Thyroid gland (tissue), 4 donors: ENCODE results near the gene MEGF6. TPM values are rescaled to one million over a fixed set of nuclear protein-coding genes. Genes with fewer than 3 reads are reported as not detected.

ENCODE experiments used
- DNase-seq, 2 donors: peaks; one replicate each; pipeline ENCODE4 v3.0.0-alpha.2; 2019
- H3K27ac ChIP-seq, 3 donors: fragments of 200-600 bp; sonication (generic); 1 replicate in 2 of 3; 2 replicates in 1 of 3; pipeline ENCODE4 v1.5.1; 2016 to 2019; ENCODE audit warnings: mild to moderate bottlenecking in 1 of 3, moderate library complexity in 1 of 3
- H3K27me3 ChIP-seq: fragments of 200-600 bp; sonication (generic); one replicate; pipeline ENCODE4 v1.5.1; 2019
- H3K36me3 ChIP-seq, 2 donors: fragments of 200-600 bp; sonication (generic); one replicate each; pipeline ENCODE4 v1.5.1; 2016 to 2019
- H3K4me1 ChIP-seq, 2 donors: fragments of 200-600 bp; sonication (generic); one replicate each; pipeline ENCODE4 v1.5.1; 2017 to 2019
- H3K4me3 ChIP-seq, 3 donors: fragments of 200-600 bp; sonication (generic); replicated peaks in 1 of 3; 1 replicate in 2 of 3; 2 replicates in 1 of 3; pipeline ENCODE4 v1.5.1; 2016; ENCODE audit warnings: mild to moderate bottlenecking in 1 of 3
- H3K9me3 ChIP-seq: fragments of 200-600 bp; sonication (generic); one replicate; pipeline ENCODE4 v1.5.1; 2017
- POLR2A ChIP-seq, 2 donors: fragments of 450-650 bp; IDR thresholded peaks; one replicate each; pipeline ENCODE4 v1.6.1; 2017; ENCODE audit warnings: antibody characterized with exemption in 2 of 2, mild to moderate bottlenecking in 2 of 2, moderate library complexity in 1 of 2
- WGBS, 2 donors: methylation state at CpG; one replicate each; pipeline ENCODE4 v1.1.5; 2017; 5-methylcytosine and 5-hydroxymethylcytosine counted together
- intact Hi-C: fragments of 100-400 bp; cut with DNase I; formaldehyde crosslinking; loops from one replicate; pipeline ENCODE4 v1.15.1; 2023
- total RNA-seq, 4 donors: library from RNA; depleted of rRNA; stranded (reverse); fragments of >200 nt; gene quantifications; one replicate each; pipeline ENCODE4 v1.2.3, GENCODE V29; 2016
- TF ChIP-seq, protein P1 (sequence below), 6 experiments: fragments of 200-600 bp in 3 of 6; fragments of 450-650 bp in 3 of 6; sonication (generic) in 3 of 6; IDR thresholded peaks; one replicate each; pipeline ENCODE4 v1.5.1; 2016 to 2019; ENCODE audit warnings: antibody characterized with exemption in 6 of 6, mild to moderate bottlenecking in 2 of 6, inconsistent platforms in 1 of 6, moderate library complexity in 1 of 6

The MEGF6 gene
- total RNA-seq, 4 donors from 2014 or later = 9.4 to 25.8 (median 21.8) TPM

DNA sequence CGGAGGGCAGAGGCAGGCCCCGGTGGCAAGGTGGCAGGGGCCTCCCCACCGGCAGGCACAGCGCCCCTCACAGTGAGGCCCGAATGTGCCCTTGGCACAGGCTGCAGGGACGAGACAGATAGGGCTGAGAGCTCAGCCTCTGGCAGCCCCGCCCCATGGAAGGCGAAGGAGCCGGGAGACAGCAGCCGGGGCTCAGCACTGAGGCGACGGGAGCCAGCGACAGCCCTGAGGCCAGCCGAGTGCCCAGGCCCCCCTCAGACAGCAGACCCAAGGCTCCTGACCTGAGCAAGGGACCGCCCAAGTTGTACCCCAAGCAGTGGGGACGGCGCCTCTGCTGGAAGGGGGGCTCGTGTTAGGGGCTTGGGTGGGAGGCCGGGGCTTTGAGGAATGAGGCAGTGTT lies 113.8 kb downstream of the MEGF6 start:
- intact Hi-C loops = no loop called here
- DNase-seq = no peak
- 64 to 81% methylated on average over 2 to 8 of the region's 19 CpGs for WGBS, 2 donors
- H3K36me3 ChIP-seq = no peaks in the 10 kb centered on the region
- no peaks in the 10 kb centered on the region for H3K4me1 ChIP-seq
- H3K9me3 ChIP-seq = no peaks in the 10 kb centered on the region
- no peak overlapping the region for H3K27ac ChIP-seq
- no peaks in the 10 kb centered on the region for H3K27me3 ChIP-seq
- H3K4me3 ChIP-seq = no peak overlapping the region
- no peak for TF ChIP-seq POLR2A (IDR thresholded peaks at IDR 0.05)
- TF ChIP-seq, protein P1, sequence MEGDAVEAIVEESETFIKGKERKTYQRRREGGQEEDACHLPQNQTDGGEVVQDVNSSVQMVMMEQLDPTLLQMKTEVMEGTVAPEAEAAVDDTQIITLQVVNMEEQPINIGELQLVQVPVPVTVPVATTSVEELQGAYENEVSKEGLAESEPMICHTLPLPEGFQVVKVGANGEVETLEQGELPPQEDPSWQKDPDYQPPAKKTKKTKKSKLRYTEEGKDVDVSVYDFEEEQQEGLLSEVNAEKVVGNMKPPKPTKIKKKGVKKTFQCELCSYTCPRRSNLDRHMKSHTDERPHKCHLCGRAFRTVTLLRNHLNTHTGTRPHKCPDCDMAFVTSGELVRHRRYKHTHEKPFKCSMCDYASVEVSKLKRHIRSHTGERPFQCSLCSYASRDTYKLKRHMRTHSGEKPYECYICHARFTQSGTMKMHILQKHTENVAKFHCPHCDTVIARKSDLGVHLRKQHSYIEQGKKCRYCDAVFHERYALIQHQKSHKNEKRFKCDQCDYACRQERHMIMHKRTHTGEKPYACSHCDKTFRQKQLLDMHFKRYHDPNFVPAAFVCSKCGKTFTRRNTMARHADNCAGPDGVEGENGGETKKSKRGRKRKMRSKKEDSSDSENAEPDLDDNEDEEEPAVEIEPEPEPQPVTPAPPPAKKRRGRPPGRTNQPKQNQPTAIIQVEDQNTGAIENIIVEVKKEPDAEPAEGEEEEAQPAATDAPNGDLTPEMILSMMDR (IDR thresholded peaks at IDR 0.05) = no peak

DNA sequence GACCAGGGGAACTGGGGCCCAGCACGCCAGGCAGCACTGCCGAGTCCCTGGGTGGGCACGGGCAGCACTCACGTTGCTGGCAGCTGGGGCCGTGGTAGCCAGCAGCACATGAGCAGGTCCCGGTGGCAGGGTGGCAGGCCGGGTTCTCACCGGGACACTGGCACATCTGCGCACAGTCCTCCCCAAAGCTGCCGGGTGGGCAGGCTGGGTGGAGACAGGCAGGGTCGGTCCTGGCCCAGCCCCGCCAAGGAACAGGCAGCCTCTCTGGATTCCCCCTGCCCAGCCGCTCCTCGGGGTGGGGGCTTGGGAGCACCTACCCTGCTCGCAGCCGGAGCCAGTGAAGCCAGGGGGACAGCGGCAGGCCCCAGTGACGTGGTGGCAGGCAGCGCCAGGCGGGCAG lies 114.4 kb downstream of the MEGF6 start:
- TF ChIP-seq, protein P1 (IDR thresholded peaks at IDR 0.05) = no peak
- TF ChIP-seq POLR2A (IDR thresholded peaks at IDR 0.05) = no peak
- H3K27me3 ChIP-seq = no peaks in the 10 kb centered on the region
- DNase-seq = no peak
- no peaks in the 10 kb centered on the region for H3K4me1 ChIP-seq
- no peaks in the 10 kb centered on the region for H3K9me3 ChIP-seq
- 96% methylated on average over 12 of the region's 20 CpGs; no CpG with 5 or more reads in 1 of the 2 donors for WGBS, 2 donors
- no peak overlapping the region for H3K4me3 ChIP-seq
- intact Hi-C loops = no loop called here
- H3K36me3 ChIP-seq = no peaks in the 10 kb centered on the region
- no peak overlapping the region for H3K27ac ChIP-seq

DNA sequence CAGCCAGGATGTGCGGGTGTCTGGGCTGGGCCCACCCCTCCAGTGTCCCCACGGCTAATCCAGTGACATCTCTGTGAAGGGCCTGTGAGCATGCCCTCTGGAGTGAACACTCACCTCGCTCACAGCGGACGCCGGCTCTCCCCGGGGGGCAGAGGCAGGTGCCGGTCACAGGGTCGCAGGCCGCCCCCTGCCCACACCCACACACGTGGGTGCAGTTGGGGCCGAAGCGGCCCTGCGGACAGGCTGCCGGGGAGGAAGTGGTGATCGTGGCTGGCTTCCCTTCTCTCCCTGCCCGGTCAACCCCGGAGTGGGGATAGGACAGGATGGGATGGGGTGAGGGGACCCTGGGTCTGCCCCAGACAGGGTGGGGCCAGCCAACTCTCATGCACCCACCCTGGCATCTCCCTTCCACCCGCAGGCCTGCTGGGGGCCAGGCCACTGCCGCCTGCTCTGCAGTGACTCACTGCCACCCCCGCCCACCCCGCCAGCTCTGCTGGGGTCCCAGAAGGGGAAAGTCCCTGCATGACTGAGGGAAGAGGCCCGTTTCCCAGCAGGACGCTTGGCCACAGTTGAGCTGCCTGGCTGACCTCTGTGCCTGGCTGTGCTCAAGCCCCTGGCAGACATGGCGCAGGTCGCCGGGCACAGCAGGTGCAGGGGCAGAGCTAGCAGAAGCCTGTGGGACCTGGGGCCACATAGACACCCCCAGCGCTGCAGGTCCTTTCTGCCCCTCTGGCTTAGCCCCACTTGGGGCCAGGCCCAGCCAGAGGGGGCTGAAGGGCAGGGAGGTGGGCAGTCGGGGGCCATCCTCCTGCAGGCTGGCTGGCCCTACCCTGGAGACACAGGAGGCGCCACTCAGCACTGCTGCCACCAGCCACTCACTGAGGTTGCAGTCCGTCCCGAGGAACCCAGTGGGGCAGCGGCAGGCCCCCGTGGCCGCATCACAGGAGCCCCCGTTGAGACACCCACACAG lies 115.2 kb downstream of the MEGF6 start:
- TF ChIP-seq, protein P1 (IDR thresholded peaks at IDR 0.05) = no peak
- TF ChIP-seq POLR2A (IDR thresholded peaks at IDR 0.05) = no peak
- Histone ChIP-seq H3K4me1 (no peaks in the 10 kb centered on the region), H3K36me3 (no peaks in the 10 kb centered on the region), H3K27ac (no peak overlapping the region), H3K9me3 (no peaks in the 10 kb centered on the region), H3K4me3 (no peak overlapping the region), H3K27me3 (no peaks in the 10 kb centered on the region)
- DNase-seq = no peak
- intact Hi-C loops = no loop called here
- WGBS, 2 donors = 89 to 100% methylated on average over 2 to 25 of the region's 36 CpGs

DNA sequence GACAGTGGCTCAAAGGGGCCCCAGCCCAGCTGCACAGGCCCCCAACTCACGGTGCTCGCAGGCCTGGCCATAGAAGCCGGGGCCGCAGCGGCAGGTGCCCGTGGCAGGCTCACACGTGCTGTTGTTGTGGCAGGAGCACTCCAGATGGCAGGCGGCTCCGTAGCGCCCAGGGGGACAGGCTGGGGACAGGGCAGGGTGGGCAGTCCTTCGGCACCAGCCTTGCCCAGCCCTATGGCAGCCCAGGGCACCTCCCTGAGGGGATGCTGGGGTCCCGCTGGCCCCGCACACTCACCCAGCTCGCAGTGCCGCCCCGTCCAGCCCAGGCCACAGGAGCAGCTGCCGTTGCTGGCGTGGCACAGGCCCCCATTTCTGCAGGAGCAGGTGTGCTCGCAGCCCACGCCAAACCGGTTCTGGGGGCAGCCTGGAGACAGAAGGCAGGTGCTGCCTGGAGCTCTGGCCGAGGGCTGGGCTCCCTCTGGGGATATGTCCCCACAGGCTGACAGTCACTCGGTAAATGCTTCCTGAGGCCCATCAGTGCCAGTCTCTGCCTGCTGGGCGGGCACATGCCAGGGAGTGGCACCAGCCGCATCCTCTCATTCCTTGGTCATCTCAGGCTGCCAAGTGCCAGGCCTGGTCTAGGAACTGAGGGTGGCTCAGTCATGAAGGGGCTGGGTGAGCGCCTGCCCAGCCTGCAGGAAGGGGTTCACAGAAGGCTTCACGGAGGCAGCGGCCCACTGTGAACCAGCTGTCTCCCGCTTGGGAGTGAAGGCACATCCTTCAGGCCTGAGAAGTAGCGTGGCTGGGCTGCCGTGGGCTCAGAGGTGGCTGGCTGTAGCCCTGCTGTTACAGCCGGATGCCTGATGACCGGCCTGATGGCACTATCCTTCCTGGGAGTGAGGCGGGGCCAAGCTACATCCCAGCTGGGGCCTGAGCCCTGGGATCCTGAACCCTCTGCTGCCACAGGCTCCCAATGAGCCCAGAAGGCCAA lies 116.7 kb downstream of the MEGF6 start:
- no peaks in the 10 kb centered on the region for H3K36me3 ChIP-seq
- H3K27ac ChIP-seq = no peak overlapping the region
- H3K4me1 ChIP-seq = no peaks in the 10 kb centered on the region
- no peak overlapping the region for H3K4me3 ChIP-seq
- H3K9me3 ChIP-seq = no peaks in the 10 kb centered on the region
- WGBS, 2 donors = 60 to 87% methylated on average over 1 to 22 of the region's 34 CpGs
- H3K27me3 ChIP-seq = no peaks in the 10 kb centered on the region
- TF ChIP-seq, protein P1 (IDR thresholded peaks at IDR 0.05) = no peak
- no peak for TF ChIP-seq POLR2A (IDR thresholded peaks at IDR 0.05)
- no peak for DNase-seq
- intact Hi-C loops = no loop called here
